ENCODE data around the gene RUNX2. TPM values are rescaled to one million over a fixed set of nuclear protein-coding genes. Genes with fewer than 3 reads are reported as not detected.

Gene RUNX2
- polyA plus RNA-seq, 1 of the 3 experiments (the other 2 are of a cell fraction) = 4.4 TPM

DNA sequence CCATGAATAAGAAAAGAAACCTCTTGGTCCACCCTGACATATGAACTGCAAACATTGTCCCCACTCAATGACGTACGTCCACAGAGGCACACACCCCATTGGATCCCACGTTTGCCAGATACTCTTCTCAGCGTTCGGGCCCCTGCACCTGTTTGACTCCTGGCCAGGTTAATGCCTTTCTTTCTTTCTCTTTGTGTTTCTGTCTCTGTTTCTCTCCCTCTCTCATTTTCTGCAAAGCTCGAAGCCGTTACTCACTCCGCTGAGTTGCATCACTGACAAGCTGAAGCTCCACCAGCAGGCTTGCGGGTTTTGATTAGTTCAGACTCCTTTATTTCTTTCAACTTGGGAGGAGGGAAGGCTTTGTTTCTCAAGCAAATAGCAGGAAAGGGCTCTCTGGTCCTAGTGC, 185.1 kb downstream of the RUNX2 start (continued):
- TF ChIP-seq, protein P1, sequence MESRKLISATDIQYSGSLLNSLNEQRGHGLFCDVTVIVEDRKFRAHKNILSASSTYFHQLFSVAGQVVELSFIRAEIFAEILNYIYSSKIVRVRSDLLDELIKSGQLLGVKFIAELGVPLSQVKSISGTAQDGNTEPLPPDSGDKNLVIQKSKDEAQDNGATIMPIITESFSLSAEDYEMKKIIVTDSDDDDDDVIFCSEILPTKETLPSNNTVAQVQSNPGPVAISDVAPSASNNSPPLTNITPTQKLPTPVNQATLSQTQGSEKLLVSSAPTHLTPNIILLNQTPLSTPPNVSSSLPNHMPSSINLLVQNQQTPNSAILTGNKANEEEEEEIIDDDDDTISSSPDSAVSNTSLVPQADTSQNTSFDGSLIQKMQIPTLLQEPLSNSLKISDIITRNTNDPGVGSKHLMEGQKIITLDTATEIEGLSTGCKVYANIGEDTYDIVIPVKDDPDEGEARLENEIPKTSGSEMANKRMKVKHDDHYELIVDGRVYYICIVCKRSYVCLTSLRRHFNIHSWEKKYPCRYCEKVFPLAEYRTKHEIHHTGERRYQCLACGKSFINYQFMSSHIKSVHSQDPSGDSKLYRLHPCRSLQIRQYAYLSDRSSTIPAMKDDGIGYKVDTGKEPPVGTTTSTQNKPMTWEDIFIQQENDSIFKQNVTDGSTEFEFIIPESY (IDR thresholded peaks at IDR 0.05; ENCODE audit: borderline replicate concordance, low read depth) = no peak
- TF ChIP-seq FOXM1 (IDR thresholded peaks at IDR 0.05; ENCODE audit: low read depth) (no peak), GABPA (IDR thresholded peaks at IDR 0.05; ENCODE audit: low read depth) (no peak), MEF2A (IDR thresholded peaks at IDR 0.05; ENCODE audit: borderline replicate concordance, low read depth) (no peak), SIN3A (IDR thresholded peaks at IDR 0.05; ENCODE audit: borderline replicate concordance, low read depth, low read length) (no peak), NFIC (IDR thresholded peaks at IDR 0.05; ENCODE audit: borderline replicate concordance) (no peak), CHD2 (IDR thresholded peaks at IDR 0.05; ENCODE audit: low read length, partially characterized antibody) (no peak), FOXJ3 (CRISPR knock-in tag; IDR thresholded peaks at IDR 0.05) (no peak)
- TF ChIP-seq, protein P2, sequence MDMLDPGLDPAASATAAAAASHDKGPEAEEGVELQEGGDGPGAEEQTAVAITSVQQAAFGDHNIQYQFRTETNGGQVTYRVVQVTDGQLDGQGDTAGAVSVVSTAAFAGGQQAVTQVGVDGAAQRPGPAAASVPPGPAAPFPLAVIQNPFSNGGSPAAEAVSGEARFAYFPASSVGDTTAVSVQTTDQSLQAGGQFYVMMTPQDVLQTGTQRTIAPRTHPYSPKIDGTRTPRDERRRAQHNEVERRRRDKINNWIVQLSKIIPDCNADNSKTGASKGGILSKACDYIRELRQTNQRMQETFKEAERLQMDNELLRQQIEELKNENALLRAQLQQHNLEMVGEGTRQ (IDR thresholded peaks at IDR 0.05; ENCODE audit: borderline replicate concordance, low read depth, low read length) = no peak

DNA sequence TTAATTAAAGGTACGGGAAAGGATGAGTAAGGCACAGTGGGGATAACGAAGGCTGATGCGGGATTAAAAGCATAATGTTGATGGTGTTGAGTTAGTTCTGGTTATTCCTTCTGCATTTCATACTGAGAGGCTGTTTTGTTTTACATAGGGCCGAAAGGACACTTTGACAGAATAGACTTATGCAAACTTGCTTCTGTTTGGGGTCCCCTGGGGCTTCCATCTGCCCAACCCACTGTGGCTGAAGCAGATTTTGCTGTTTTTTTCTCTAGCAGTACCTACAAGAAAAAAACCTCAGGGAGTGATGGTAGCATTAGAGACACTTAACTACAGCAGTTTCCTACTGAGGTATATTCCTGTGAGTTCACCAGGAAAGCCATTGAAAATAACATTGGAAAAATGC, 185.7 kb downstream of the RUNX2 start:
- Histone ChIP-seq H3K9ac (no peak overlapping the region), H3K27me3 (ENCODE audit: insufficient read depth) (no peaks in the 10 kb centered on the region), H3K4me2 (no peak overlapping the region), H3F3A (replicated peaks; ENCODE audit: insufficient read depth) (no peaks in the 10 kb centered on the region), H3K4me1 (ENCODE audit: control insufficient read depth in 1 of 2, insufficient read depth in 2 of 2, low read depth in 1 of 2, low read length in 1 of 2) (no peaks in the 10 kb centered on the region; a peak in 1 of 4 replicates), H4K20me1 (ENCODE audit: insufficient read depth) (no peaks in the 10 kb centered on the region), H3K79me2 (ENCODE audit: insufficient read depth) (no peaks in the 10 kb centered on the region), H3K36me3 (replicated peaks in 1 of 2; ENCODE audit: control insufficient read depth in 1 of 2, insufficient read depth in 2 of 2, low read length in 1 of 2) (peaks cover 4 to 6% of the 10 kb centered on the region in 2 experiments), H3K9me3 (no peaks in the 10 kb centered on the region), H2AFZ (ENCODE audit: low read depth) (no peak overlapping the region), H3K4me3 (ENCODE audit: low read depth in 2 of 2, low read length in 1 of 2) (no peak overlapping the region), H3K27ac (ENCODE audit: low read depth in 2 of 2, low read length in 1 of 2) (no peak overlapping the region), H3K9me2 (no peaks in the 10 kb centered on the region)
- ChIA-PET CTCF (interaction anchor here (1.0 kb wide), 1 partner anchor 13 kb away, joined by 3 read pairs; no protein-coding TSS in a partner anchor), POLR2A (no interaction called here)
- no peak for DNase-seq
- TF ChIP-seq RXRA (IDR thresholded peaks at IDR 0.05; ENCODE audit: borderline replicate concordance, low read depth) (no peak), TEAD4 (IDR thresholded peaks at IDR 0.05; ENCODE audit: borderline replicate concordance, insufficient read depth) (no peak), SMC3 (IDR thresholded peaks at IDR 0.05; ENCODE audit: low read depth, low read length) (no peak), ELF1 (IDR thresholded peaks at IDR 0.05) (no peak), TAF1 (IDR thresholded peaks at IDR 0.05; ENCODE audit: borderline replicate concordance, low read depth, low read length) (no peak), RFX5 (IDR thresholded peaks at IDR 0.05; ENCODE audit: low read length) (no peak), MEF2A (IDR thresholded peaks at IDR 0.05; ENCODE audit: borderline replicate concordance, low read depth) (no peak), NFIC (IDR thresholded peaks at IDR 0.05; ENCODE audit: borderline replicate concordance) (no peak), MXI1 (IDR thresholded peaks at IDR 0.05; ENCODE audit: low read depth, low read length) (no peak), EZH2phosphoT487 (IDR thresholded peaks at IDR 0.05; ENCODE audit: borderline replicate concordance, low read depth) (no peak)
- TF ChIP-seq, protein P3, sequence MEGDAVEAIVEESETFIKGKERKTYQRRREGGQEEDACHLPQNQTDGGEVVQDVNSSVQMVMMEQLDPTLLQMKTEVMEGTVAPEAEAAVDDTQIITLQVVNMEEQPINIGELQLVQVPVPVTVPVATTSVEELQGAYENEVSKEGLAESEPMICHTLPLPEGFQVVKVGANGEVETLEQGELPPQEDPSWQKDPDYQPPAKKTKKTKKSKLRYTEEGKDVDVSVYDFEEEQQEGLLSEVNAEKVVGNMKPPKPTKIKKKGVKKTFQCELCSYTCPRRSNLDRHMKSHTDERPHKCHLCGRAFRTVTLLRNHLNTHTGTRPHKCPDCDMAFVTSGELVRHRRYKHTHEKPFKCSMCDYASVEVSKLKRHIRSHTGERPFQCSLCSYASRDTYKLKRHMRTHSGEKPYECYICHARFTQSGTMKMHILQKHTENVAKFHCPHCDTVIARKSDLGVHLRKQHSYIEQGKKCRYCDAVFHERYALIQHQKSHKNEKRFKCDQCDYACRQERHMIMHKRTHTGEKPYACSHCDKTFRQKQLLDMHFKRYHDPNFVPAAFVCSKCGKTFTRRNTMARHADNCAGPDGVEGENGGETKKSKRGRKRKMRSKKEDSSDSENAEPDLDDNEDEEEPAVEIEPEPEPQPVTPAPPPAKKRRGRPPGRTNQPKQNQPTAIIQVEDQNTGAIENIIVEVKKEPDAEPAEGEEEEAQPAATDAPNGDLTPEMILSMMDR (IDR thresholded peaks at IDR 0.05) = no peak
- TF ChIP-seq, protein P4, sequence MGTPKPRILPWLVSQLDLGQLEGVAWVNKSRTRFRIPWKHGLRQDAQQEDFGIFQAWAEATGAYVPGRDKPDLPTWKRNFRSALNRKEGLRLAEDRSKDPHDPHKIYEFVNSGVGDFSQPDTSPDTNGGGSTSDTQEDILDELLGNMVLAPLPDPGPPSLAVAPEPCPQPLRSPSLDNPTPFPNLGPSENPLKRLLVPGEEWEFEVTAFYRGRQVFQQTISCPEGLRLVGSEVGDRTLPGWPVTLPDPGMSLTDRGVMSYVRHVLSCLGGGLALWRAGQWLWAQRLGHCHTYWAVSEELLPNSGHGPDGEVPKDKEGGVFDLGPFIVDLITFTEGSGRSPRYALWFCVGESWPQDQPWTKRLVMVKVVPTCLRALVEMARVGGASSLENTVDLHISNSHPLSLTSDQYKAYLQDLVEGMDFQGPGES (IDR thresholded peaks at IDR 0.05; ENCODE audit: low read depth, low read length) = no peak
- TF ChIP-seq, protein P5, sequence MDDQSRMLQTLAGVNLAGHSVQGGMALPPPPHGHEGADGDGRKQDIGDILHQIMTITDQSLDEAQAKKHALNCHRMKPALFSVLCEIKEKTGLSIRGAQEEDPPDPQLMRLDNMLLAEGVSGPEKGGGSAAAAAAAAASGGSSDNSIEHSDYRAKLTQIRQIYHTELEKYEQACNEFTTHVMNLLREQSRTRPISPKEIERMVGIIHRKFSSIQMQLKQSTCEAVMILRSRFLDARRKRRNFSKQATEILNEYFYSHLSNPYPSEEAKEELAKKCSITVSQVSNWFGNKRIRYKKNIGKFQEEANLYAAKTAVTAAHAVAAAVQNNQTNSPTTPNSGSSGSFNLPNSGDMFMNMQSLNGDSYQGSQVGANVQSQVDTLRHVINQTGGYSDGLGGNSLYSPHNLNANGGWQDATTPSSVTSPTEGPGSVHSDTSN (IDR thresholded peaks at IDR 0.05) = no peak
- TF ChIP-seq, protein P2 (IDR thresholded peaks at IDR 0.05; ENCODE audit: borderline replicate concordance, low read depth, low read length) = no peak
- TF ChIP-seq, protein P6, sequence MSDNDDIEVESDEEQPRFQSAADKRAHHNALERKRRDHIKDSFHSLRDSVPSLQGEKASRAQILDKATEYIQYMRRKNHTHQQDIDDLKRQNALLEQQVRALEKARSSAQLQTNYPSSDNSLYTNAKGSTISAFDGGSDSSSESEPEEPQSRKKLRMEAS (IDR thresholded peaks at IDR 0.05; ENCODE audit: low read depth) = no peak
- WGBS (ENCODE audit: low lambda C conversion rate) = 79% methylated on average over 4 of the region's 4 CpGs
